HepG2 (cell line): ENCODE measurements around the gene DHRS12. TPM values are rescaled to one million over a fixed set of nuclear protein-coding genes. Genes with fewer than 3 reads are reported as not detected.

Source experiments
- BCL6 ChIP-seq: IDR thresholded peaks from 2 replicates; pipeline ENCODE4 v1.6.1; 2016; ENCODE audit warnings: missing genetic modification reagents, missing compliant biosample characterization
- CSRNP1 ChIP-seq: sonication (generic); formaldehyde crosslinking; IDR thresholded peaks from 2 replicates; pipeline ENCODE4 v1.8.1; 2023; ENCODE audit warnings: mild to moderate bottlenecking, missing genetic modification reagents
- DNMT1 ChIP-seq: sonication (generic); formaldehyde crosslinking; IDR thresholded peaks from 2 replicates; pipeline ENCODE4 v1.5.1; 2020; ENCODE audit warnings: mild to moderate bottlenecking, missing genetic modification reagents
- HMGXB4 ChIP-seq, 2 experiments: sonication (generic) in 1 of 2; formaldehyde crosslinking in 1 of 2; IDR thresholded peaks; 2 replicates each; pipeline versions ENCODE4 v1.4.0 to v1.6.1; 2018 to 2020; ENCODE audit warnings: missing genetic modification reagents in 2 of 2, borderline replicate concordance in 1 of 2, low read depth in 1 of 2, mild to moderate bottlenecking in 1 of 2, missing biosample characterization in 1 of 2
- MYPOP ChIP-seq: sonication (generic); formaldehyde crosslinking; IDR thresholded peaks from 2 replicates; pipeline ENCODE4 v1.8.1; 2023; ENCODE audit warnings: mild to moderate bottlenecking, moderate library complexity, missing genetic modification reagents
- PAWR ChIP-seq: sonication (generic); formaldehyde crosslinking; IDR thresholded peaks from 2 replicates; pipeline ENCODE4 v1.4.0; 2020; ENCODE audit warnings: missing genetic modification reagents, mild to moderate bottlenecking, borderline replicate concordance
- RFXANK ChIP-seq: IDR thresholded peaks from 2 replicates; pipeline ENCODE4 v1.6.1; 2016
- RXRB ChIP-seq: IDR thresholded peaks from 2 replicates; pipeline ENCODE4 v1.6.1; 2016; ENCODE audit warnings: borderline replicate concordance, missing genetic modification reagents, missing compliant biosample characterization
- TP53 ChIP-seq: sonication (generic); formaldehyde crosslinking; conservative IDR thresholded peaks from 2 replicates; pipeline ENCODE4 v1.4.0; 2020; ENCODE audit warnings: missing genetic modification reagents
- ZFAT ChIP-seq: sonication (generic); formaldehyde crosslinking; conservative IDR thresholded peaks from 2 replicates; pipeline ENCODE4 v1.8.1; 2023; ENCODE audit warnings: missing genetic modification reagents, inconsistent platforms
- ZKSCAN8 ChIP-seq: IDR thresholded peaks from 2 replicates; pipeline ENCODE4 v1.6.1; 2016; ENCODE audit warnings: borderline replicate concordance, missing genetic modification reagents, missing compliant biosample characterization
- ZNF274 ChIP-seq: sonication (generic); formaldehyde crosslinking; IDR thresholded peaks from 2 replicates; pipeline ENCODE4 v1.5.1; 2020; ENCODE audit warnings: mild to moderate bottlenecking, missing genetic modification reagents
- ZNF598 ChIP-seq: sonication (generic); formaldehyde crosslinking; IDR thresholded peaks from 2 replicates; pipeline ENCODE4 v1.5.1; 2020; ENCODE audit warnings: mild to moderate bottlenecking, missing genetic modification reagents, borderline replicate concordance
- ZNF646 ChIP-seq: sonication (generic); formaldehyde crosslinking; IDR thresholded peaks from 2 replicates; pipeline ENCODE4 v1.9.0; 2021; ENCODE audit warnings: mild to moderate bottlenecking, missing genetic modification reagents
- ZNF784 ChIP-seq: sonication (generic); formaldehyde crosslinking; IDR thresholded peaks from 2 replicates; pipeline ENCODE4 v1.5.1; 2020; ENCODE audit warnings: missing genetic modification reagents, mild to moderate bottlenecking, borderline replicate concordance
- polyA plus RNA-seq, 8 experiments: library from polyadenylated mRNA; depleted of rRNA in 3 of 8; stranded (reverse) in 7 of 8; unstranded in 1 of 8; fragments of >200 nt; fragmentation: Illumina TruSeq in 4 of 8; extraction: Trizol in 4 of 8; gene quantifications; 2 replicates each; pipeline versions ENCODE4 v1.2.1 to v1.2.3, GENCODE V29; 2011 to 2016; ENCODE audit warnings: low read depth in 4 of 8, missing spikeins in 1 of 8, mixed read lengths in 1 of 8; ENCODE audit not compliant: insufficient read depth in 1 of 8
- total RNA-seq, 5 experiments: library from RNA; depleted of rRNA; stranded (reverse); fragments of >200 nt; fragmentation: Illumina TruSeq; extraction: Trizol; gene quantifications; 2 replicates each; pipeline ENCODE4 v1.2.3, GENCODE V29; 2016; ENCODE audit warnings: low read depth in 1 of 5

The DHRS12 gene
- total and polyA plus RNA-seq, 2 of the 13 experiments (the other 11 are each of a cell fraction or from before 2014, with no cell fraction given) = 7.2 to 8.4 TPM

- 0 out of 2 replicates have a peak, but pooled peaks have one; percentile 45 for TF ChIP-seq ZNF598 (CRISPR knock-in tag)
- no peak for TF ChIP-seq DNMT1
- TF ChIP-seq BCL6 = peak; percentile 88
- TF ChIP-seq ZFAT (CRISPR knock-in tag) = no peak
- TF ChIP-seq CSRNP1 (CRISPR knock-in tag) = no peak
- no peak for TF ChIP-seq PAWR
- no peak for TF ChIP-seq TP53 (CRISPR knock-in tag)
- TF ChIP-seq RFXANK (CRISPR knock-in tag) = no peak
- no peak for TF ChIP-seq ZNF274 (CRISPR knock-in tag)
- TF ChIP-seq HMGXB4 (CRISPR knock-in tag; IDR thresholded peaks at IDR 0.05; ENCODE audit: borderline replicate concordance in 1 of 2, low read depth in 1 of 2) = peak in 1 of 2 experiments; percentile 57; a peak in 1 of 4 replicates
- no peak for TF ChIP-seq MYPOP (CRISPR knock-in tag)
- TF ChIP-seq ZNF646 = no peak
- no peak for TF ChIP-seq ZKSCAN8 (CRISPR knock-in tag)
- TF ChIP-seq RXRB = peak; percentile 77
- no peak for TF ChIP-seq ZNF784 (CRISPR knock-in tag)
Measured at GRCh38 chr13:51764184-51765141, 39.5 kb downstream of the DHRS12 start (continued).
